ENCODE data around the gene STPG2.

DNA sequence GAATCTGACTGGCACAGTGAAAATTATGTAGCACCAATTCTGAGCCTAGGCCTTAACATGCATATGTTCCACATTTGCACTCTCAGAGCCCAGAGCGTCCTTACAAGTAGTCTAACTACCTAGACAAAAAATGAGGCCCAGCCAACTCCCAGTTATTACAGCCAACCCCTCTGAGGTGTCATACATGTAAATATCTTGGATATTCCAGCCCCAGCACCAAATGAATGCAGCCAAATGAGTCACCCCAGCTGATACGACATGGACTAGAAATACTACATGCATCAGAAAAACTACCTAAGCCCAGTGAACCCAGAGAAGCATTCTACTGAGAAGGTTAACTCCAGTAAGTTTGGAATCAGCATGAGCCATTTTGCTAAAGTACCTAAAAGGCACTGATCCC, 145.1 kb downstream of the STPG2 start:
- TF ChIP-seq GATA2 (IDR thresholded peaks at IDR 0.05; ENCODE audit: low read depth, low read length): no peak
- no peak for TF ChIP-seq GATA3 (IDR thresholded peaks at IDR 0.05; ENCODE audit: low read depth, low read length)

Data from SH-SY5Y (cell line).